Measurements from ENCODE around the gene RBM4. TPM values are rescaled to one million over a fixed set of nuclear protein-coding genes. Genes with fewer than 3 reads are reported as not detected.
"Not testable (repeated sequence)": the region's sequence is repeated elsewhere in the genome, so short reads cannot be mapped to it uniquely, and the experiment has no call there.

Gene RBM4, protein sequence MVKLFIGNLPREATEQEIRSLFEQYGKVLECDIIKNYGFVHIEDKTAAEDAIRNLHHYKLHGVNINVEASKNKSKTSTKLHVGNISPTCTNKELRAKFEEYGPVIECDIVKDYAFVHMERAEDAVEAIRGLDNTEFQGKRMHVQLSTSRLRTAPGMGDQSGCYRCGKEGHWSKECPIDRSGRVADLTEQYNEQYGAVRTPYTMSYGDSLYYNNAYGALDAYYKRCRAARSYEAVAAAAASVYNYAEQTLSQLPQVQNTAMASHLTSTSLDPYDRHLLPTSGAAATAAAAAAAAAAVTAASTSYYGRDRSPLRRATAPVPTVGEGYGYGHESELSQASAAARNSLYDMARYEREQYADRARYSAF
- total RNA-seq: 105 and 106 TPM in 2 replicates

DNA sequence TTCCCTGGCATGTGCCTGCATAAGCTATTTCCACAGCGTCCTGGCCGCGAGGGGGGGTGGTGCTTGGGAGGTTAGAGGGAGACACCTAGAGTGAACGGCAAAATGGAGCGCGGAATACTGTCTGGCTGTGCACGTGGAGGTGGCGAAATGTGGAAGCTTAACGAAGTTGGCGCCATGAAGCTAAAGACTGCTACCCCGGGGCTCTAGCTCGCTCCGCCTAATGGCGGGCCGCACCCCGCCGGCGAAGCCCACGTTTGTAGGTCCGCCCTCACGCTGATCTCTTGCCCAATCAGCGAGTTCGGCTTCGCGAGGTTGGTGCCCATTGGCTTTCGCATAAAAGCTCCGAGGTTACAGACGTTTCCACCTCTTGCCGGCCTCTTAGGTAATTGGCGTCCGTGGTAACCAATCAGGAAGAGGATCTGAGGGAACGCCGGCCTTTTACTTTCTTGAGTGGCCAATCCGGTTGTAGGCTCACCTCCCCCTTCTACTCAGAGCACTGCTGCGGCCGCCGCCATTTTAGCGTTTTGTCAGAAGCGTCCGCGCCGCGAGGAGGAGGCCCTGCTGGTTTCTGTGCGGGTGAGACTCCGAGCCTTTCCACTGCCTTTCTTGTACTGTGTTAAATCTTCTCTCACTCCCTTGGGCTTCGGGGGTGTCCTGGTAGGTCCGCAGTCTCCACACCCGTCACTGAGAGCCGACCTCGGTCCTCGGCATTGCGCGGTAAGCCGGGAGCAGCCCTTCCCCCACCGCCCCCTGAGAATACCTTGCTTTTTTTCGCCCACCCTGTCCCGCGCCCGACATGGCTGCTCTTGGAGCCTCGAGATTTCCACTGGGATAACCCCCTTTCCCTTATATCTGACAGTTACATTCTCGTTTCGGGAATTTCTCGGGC lies at the start of gene RBM4:
Gene RBM4 (plus strand): TSS at position 527 of the 889 bp plus-strand sequence. CDS start 1,009 bp downstream, outside the sequence.
- peak; percentile 100 for DNase-seq (ENCODE audit: low read depth in 2 of 2)

DNA sequence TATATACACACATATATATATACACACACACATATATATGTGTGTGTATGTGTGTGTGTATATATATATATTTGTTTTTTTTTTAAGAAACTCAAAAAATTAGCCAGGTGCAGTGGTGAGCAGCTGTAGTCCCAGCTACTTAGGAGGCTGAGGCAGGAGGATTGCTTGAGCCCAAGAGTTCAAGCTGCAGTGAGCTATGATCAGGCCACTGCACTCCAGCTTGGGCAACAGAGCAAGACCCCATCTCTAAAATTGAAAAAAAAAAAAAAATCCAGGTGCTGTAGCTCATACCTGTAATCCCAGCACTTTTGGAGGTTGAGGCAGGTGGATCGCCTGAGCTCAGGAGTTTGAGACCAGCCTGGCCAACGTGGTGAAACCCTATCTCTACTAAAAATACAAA lies 49.2 kb upstream of the RBM4 start:
- DNase-seq (ENCODE audit: low read depth in 2 of 2): not testable (repeated sequence)

DNA sequence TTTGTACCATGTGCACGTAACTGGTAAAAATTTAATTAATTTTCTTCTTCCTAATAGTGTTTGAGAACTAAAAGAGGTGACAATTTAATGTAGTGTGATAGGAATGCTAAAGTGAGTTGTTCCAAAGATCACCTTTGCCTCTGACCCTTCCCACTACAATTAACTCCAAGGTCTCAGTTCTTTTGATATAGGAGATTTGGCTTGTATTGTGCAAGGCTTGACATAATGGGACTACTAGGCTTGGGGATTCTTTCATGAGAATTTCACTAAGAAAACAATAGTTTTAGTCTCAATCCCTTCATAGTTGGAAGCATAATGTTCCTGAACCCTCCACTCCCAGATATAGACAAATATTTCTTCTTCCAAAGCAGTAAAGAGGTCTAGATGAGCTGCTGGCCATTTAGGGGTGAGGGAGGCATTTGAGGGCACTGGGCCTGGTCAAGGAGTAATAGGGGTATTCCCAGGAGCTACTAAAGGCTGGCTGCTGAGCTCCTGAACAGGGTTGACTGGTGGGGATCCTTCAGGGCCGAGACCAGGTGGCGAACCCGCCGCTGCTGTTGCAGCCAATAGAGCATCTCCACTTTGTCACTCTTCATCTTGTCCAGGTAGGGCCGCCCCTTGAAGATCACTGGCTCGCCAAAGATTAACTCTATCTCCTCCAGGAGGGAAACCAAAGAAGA lies 48.4 kb upstream of the RBM4 start:
- DNase-seq (ENCODE audit: low read depth in 2 of 2): no peak

DNA sequence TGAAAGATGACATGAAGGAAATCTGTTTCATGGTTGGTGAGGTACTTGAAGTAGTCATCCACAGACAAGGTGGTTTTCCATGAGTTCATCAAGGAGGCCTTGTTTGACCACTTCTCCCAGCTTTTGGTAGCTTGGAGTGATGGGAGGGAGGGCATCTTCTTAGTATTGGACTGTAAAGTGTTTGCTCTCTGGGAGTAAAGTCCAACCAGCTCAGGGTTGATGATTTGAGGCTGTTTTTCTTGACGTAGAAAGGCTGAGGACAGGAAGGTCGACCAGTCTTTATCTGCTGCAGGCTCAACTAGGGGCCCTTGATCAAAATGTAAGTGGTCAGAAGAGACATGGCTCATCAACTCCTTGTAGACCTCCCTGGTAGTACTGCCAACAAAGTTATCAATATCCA lies 47.3 kb upstream of the RBM4 start:
- no peak for DNase-seq (ENCODE audit: low read depth in 2 of 2)

DNA sequence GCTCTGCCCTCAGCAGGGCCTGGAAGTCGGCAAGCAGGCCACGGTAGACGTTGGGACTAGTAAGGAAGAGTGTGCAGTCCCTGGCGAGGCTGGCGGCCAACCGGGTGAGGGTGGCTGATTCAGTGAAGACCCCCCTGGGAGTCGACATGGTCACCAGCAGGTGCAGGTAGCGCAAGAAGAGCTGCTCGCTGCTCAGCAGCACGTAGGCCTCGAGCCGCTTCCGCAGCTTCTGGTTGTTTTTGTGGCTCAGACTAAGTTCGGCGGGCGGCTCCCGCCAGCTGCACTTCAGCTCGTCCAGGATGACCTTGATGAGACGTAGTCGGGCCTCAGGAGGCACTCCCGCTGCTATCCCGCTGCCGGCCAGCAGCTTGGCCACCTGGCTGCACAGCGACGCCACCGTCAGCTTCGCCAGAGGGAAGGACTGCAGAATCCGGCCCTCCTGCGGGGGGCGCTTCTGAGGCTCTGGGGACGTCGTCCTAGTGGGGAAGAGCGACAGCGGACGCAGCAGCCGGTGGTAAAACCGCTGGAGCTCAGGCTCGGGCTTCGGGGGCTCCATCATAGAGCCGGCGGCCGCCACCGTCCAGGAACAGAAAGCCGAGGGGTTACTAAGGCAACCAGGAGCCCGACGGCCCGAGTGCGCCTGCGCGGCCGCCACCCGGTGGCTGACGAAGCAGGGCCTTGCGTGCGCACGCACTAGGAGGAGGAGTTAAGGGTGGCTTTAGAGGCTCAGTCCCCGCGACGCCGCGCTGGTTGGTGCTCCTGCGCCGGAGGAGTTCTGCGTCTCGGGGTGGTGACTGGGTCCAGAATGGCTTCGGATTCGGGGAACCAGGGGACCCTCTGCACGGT lies 45.8 kb upstream of the RBM4 start, which contains the start of the genes CCDC87 and CCS:
Gene CCDC87 (minus strand): TSS at position 607 of the 846 bp plus-strand sequence. CDS start 48 bp downstream, at position 559.
Gene CCS (plus strand): TSS at position 729 of the 846 bp plus-strand sequence. CDS start 77 bp downstream, at position 806.
- peak; percentile 96 to 97 for DNase-seq (ENCODE audit: low read depth in 2 of 2)

DNA sequence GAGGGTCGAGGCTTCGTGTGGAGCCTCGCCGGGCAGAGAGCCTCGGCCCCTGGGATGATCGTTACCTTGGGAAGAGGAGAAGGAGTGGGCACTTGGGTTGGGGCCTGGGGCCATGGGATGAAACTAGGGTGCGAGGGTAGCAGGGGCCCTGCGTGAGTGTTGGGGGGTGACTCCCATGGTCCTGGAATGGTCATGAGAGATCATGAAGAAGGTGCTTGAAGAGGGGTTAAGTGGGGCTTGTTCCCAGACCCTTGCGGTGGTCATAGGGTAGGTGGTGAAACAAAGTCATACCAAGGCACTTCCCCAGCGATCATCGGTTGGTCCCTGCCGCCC lies 45.2 kb upstream of the RBM4 start:
- no peak for DNase-seq (ENCODE audit: low read depth in 2 of 2)

DNA sequence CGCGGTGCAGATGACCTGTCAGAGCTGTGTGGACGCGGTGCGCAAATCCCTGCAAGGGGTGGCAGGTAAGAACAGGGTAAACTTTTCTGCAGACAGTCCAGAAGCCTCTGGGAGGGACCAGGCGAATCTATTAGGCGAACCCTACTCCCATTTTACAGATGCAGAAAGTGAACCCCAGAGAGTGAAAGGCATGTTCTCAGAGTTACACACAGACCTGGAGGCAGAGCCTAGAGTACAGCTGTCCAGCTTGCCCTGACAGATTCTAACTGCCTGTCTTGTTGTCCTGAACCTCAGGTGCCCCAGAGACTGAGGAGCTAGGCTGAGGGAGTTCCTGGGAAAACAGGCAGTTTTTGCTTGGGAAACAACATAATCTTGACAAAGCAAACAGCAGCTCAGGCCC lies 44.9 kb upstream of the RBM4 start:
- DNase-seq (ENCODE audit: low read depth in 2 of 2): no peak

DNA sequence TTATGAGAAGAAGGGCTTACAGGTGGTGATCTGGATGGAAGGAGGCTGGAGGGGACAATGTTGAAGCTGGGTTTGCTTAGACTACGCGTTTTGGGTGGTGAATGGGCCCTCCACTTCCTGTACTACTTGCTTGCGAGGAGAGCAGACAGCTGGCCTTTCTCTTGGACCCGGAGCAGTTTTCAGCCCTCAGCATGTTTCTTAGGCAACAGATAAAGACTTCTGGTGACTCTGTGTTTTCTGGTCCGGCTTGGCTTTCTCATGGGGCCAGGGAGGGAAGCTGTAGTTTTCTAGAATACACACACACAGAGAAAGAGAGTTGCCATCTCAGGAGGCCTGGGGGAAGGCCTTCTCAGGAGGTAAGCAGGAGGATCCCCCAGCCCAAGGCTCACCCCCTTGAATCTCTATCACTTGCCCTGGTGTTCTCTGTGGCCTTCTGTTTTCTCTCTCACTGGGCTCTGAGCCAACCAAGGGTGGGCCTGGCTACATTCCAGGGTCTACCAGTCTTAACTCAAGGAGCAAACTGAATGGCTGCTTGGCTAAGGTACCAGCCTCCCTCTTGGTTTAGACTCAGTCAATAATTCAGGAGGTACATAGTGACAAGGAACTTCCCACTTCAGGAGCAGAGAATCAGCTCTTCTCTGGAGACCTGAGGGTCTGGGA lies 43.1 kb upstream of the RBM4 start:
- DNase-seq (ENCODE audit: low read depth in 2 of 2): no peak

DNA sequence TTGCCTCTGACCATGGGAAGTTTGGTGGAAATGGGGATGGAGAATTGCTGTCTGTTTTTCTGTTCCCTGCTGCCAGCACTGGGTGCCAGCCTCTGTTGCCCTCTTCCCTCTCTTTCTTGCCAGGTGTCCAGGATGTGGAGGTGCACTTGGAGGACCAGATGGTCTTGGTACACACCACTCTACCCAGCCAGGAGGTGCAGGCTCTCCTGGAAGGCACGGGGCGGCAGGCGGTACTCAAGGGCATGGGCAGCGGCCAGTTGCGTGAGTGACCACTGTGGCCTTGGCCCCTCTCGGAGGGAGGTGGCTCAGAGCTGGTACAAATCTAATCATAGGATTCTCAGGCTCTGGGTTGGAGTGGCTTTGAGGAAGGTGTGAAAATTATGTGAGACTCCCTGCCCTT lies 39.5 kb upstream of the RBM4 start:
- DNase-seq (ENCODE audit: low read depth in 2 of 2): no peak

DNA sequence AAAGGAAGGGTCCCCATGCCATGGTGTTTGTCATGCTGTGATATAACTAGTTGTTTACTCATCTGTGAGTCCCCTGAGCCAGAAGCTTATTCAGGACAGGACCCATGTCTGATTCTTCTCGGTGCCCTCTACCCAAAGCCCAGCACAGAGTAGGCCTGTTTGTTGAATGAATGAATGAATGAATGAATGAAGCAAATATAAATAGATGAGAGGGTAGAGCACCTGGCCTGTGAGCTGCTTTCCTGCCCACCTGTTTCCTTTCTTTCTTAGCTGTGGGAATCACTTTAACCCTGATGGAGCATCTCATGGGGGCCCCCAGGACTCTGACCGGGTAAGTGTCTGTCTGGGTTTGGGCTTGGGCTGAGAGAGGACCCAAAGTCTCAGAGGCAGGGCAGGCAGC lies 38.3 kb upstream of the RBM4 start:
- DNase-seq (ENCODE audit: low read depth in 2 of 2): no peak

DNA sequence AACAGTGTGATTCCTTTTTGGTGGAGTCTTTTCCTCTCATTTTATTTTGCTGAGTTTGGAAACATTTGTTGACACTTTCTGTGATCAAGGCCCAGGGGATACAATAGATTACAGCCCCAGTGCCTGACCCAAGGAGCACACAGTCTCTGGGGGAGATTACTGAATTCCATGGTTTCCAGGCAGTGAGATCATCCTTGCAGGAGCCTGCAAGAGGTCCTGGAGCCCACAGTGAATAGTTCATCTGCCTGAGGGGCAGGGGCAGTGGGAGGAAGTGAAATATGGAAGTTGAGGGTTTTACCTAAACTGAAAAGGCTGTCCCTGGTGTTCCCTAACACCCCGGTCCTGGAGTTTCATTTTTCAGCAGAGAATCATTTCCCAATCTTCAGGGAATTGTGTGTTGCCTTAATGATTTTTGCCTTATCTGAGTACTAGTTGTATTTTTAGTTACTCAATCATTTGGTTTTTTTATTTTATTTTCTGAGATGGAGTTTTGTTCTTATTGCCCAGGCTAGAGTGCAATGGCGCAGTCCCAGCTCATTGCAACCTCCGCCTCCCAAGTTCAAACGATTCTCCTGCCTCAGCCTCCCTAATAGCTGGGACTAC lies 37.8 kb upstream of the RBM4 start:
- no peak for DNase-seq (ENCODE audit: low read depth in 2 of 2)

DNA sequence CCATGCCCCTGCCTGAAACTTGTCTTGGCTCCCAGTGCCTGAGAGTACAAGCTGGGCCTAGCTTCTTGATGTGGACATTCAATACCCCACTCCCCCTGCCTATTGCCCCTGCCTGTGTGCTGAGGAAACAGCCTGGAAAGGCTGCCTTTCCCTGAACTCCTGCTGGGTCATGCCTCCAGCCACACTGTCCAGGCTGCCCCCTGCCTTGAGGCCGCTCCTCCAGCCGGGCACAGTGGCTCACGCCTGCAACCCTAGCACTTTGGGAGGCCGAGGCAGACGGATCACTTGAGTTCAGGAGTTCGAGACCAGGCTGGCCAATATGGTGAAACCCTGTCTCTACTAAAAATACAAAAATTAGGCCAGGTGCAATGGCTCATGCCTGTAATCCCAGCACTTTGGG lies 35.4 kb upstream of the RBM4 start:
- no peak for DNase-seq (ENCODE audit: low read depth in 2 of 2)

DNA sequence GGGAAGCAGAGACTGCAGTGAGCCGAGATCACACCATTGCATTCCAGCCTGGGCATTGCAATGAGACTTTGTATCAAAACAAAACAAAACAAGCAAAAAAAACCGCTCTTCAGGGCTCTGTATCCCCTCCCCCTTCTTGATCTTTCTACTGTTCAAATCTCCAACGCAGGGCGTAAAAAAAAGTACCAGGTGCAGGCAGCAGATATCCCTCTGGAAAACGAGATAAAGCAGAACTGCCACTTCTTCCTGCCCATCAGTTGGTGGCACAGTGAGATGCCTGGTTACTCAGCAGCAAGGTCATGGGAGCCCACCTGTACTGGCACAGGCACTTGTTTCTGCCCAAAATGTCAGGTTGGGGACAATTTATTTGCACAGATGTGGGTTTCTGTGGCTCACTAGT lies 34.3 kb upstream of the RBM4 start:
- DNase-seq (ENCODE audit: low read depth in 2 of 2): no peak

DNA sequence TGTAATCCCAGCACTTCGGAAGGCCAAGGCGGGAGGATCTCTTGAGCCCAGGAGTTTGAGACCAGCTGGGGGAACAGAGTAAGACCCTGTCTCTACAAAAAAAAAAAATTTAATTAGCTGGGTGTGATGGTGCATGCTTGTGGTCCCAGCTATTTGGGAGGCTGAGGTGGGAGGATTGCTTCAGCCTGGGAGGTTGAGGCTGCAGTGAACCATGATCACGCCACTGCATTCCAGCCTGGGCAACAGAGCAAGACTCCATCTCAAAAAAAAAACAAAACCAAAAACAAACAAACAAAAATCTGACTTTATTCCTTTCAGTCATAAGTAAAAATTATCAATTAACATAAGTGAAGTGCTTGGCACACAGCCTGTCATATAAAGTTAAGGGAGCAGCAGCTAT lies 31.9 kb upstream of the RBM4 start:
- DNase-seq (ENCODE audit: low read depth in 2 of 2): not testable (repeated sequence)

DNA sequence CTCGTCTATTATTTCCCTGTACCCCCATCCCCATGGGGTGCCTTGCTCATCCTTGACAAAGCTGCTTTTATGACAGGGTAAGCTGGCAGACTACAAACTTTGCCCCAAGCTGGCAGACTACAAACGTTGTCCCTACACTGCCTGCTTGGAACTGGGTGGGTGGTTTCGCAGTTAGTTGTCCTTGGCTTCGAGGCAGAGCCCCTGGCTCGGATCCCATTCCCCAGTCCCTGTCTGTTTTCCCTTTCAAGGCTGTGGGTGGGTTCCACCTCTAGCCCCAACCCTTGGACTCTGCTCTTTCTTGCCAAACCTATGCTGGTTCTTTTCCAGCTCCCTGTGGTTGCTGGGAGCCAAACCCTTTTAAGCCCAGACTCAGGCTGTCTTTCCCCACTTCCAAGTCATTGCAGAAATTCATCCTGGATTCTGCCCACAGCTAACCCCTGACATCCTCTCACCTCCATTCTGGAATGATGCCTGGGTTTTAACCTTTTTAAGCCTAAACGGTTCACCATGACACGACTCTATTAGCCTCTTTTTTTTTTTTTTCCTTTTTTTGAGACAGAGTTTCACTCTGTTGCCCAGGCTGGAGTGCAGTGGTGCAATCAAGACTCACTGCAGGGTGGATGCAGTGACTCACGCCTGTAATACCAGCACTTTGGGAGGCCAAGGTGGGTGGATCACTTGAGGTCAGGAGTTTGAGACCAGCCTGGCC lies 31.2 kb upstream of the RBM4 start:
- peak in 1 of 2 donors; percentile 17 for DNase-seq (ENCODE audit: low read depth in 2 of 2)

DNA sequence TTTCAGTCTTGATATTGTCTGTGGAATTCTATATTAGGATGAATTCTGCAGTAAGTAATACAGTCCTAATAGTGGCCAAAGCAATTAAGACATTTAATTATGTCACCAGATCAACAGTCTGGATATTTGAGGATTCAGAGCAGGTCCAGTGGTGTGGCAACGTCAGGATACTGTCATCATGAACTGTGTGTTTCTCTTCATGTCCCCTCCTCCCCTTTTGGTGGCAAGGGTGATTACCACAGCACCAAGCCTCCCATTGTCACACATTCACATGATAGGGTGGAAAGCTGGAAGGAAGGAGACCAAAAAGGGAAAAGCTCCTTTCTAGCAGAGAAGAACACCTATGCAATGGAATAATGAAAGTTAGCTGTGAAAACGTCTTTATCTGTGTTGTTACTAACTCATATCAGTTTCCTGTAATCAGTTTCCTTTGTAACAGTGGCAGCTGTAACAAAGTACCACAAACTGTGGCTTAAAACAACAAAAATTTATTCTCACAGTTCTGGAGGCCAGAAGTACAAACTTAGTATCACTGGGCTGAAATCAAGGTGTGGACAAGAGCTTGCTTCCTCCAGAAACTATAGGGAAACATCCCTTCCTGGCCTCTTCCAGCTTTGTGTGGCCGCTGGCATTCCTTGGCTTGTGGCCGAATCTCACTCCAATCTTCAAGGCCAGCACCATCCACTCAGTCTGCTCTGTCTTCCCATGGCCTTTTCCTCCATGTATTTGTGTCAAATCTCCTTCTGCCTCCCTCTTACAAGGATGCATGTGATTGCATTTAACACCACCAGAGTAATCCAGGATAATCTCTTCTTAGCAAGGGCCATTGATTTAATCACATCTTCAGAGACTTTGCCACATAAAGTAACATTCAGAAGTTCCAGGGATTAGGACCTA lies 28.5 kb upstream of the RBM4 start:
- peak in 1 of 2 donors; percentile 36 for DNase-seq (ENCODE audit: low read depth in 2 of 2)

DNA sequence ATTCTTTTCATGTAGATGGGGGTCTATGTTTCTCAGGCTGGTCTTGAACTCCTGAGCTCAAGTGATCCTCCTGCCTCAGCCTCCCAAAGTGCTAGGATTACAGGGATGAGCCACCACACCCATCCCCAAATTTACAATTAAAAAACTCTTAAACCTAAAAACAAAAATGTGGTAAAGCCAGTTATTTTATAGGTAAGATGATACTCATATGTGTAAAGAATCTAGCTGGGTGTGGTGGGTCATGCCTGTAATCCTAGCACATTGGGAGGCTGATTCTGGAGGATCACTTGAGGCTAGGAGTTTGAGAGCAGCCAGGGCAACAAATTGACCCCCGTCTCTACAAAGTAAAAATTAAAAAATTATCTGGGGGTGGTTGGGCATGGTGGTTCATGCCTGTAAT lies 26.0 kb upstream of the RBM4 start:
- no peak for DNase-seq (ENCODE audit: low read depth in 2 of 2)

DNA sequence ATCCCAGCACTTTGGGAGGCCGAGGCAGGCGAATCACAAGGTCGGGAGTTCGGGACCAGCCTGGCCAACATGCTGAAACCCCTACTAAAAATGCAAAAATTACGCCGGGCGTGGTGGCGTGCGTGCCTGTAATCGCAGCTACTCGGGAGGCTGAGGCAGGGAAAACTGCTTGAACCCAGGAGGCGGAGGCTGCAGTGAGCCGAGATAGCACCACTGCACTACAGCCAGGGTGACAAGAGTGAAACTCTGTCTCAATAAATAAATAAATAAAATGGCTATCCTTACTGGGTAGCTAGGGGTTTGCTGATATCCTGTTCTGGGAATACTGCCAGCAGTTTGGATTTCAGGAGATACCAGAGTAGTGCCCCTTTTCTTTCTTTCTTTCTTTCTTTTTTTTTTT lies 24.4 kb upstream of the RBM4 start:
- no peak for DNase-seq (ENCODE audit: low read depth in 2 of 2)

Data from lung microvascular endothelial cell (primary cell).